GM23248 (cell line): ENCODE results near the gene KRTAP7-1. TPM values are rescaled to one million over a fixed set of nuclear protein-coding genes. Genes with fewer than 3 reads are reported as not detected.

Experiments used
- DNase-seq: peaks from one replicate; pipeline ENCODE4 v3.0.0-alpha.2; 2015
- H2AFZ ChIP-seq: fragments of 200-600 bp; sonication (generic); 2 replicates; pipeline ENCODE4 v1.6.1; 2016; ENCODE audit warnings: antibody characterized with exemption
- H3F3A ChIP-seq: fragments of 200-600 bp; sonication (generic); 2 replicates; pipeline ENCODE4 v1.6.1; 2016; ENCODE audit warnings: mild to moderate bottlenecking, antibody characterized with exemption, mixed run types; ENCODE audit not compliant: insufficient read depth
- H3K27ac ChIP-seq: fragments of 200-600 bp; sonication (generic); 2 replicates; pipeline ENCODE4 v1.5.1; 2016; ENCODE audit warnings: mild to moderate bottlenecking
- H3K27me3 ChIP-seq: fragments of 200-600 bp; sonication (generic); replicated peaks from 2 replicates; pipeline ENCODE4 v1.6.1; 2016; ENCODE audit warnings: mild to moderate bottlenecking; ENCODE audit not compliant: insufficient read depth
- H3K36me3 ChIP-seq: fragments of 200-600 bp; sonication (generic); 2 replicates; pipeline ENCODE4 v1.6.1; 2016; ENCODE audit warnings: low read depth, mild to moderate bottlenecking
- H3K4me1 ChIP-seq: fragments of 200-600 bp; sonication (generic); 2 replicates; pipeline ENCODE4 v1.6.1; 2016; ENCODE audit warnings: mild to moderate bottlenecking; ENCODE audit not compliant: insufficient read depth
- H3K4me2 ChIP-seq: fragments of 200-600 bp; sonication (generic); one replicate; pipeline ENCODE4 v1.6.1; 2016; ENCODE audit warnings: mild to moderate bottlenecking; ENCODE audit not compliant: unreplicated experiment
- H3K4me3 ChIP-seq: fragments of 200-600 bp; sonication (generic); 2 replicates; pipeline ENCODE4 v1.5.1; 2016; ENCODE audit warnings: mild to moderate bottlenecking
- H3K79me2 ChIP-seq: fragments of 200-600 bp; sonication (generic); 2 replicates; pipeline ENCODE4 v1.6.1; 2016; ENCODE audit warnings: mild to moderate bottlenecking; ENCODE audit not compliant: insufficient read depth
- H3K9ac ChIP-seq: fragments of 200-600 bp; sonication (generic); 2 replicates; pipeline ENCODE4 v1.6.1; 2016; ENCODE audit warnings: mild to moderate bottlenecking
- H3K9me2 ChIP-seq: fragments of 200-600 bp; sonication (generic); 2 replicates; pipeline ENCODE4 v1.6.1; 2016; ENCODE audit warnings: mixed run types, mild to moderate bottlenecking, moderate library complexity; ENCODE audit not compliant: insufficient read depth
- H3K9me3 ChIP-seq: fragments of 200-600 bp; sonication (generic); one replicate; pipeline ENCODE4 v1.6.1; 2017; ENCODE audit warnings: low read depth
- H4K20me1 ChIP-seq: fragments of 200-600 bp; sonication (generic); 2 replicates; pipeline ENCODE4 v1.6.0; 2016; ENCODE audit not compliant: insufficient read depth
- EZH2 ChIP-seq: fragments of 200-600 bp; sonication (generic); IDR thresholded peaks from 2 replicates; pipeline ENCODE4 v1.6.1; 2018; ENCODE audit warnings: antibody characterized with exemption, mild to moderate bottlenecking; ENCODE audit not compliant: insufficient read depth, poor library complexity, severe bottlenecking
- EZH2phosphoT487 ChIP-seq: fragments of 200-600 bp; sonication (generic); IDR thresholded peaks from 2 replicates; pipeline ENCODE4 v1.6.1; 2018; ENCODE audit warnings: antibody characterized with exemption, moderate library complexity, mild to moderate bottlenecking, low read depth; ENCODE audit not compliant: insufficient read depth
- WGBS, 2 experiments: methylation state at CpG; one replicate each; pipeline ENCODE4 v1.1.6; 2015 to 2017; ENCODE audit warnings: low lambda C conversion rate in 2 of 2, low coverage in 1 of 2; ENCODE audit errors: missing lambda C conversion rate in 2 of 2; 5-methylcytosine and 5-hydroxymethylcytosine counted together
- in situ Hi-C: fragments of 300-500 bp; cut with MboI; formaldehyde crosslinking; loops from 2 replicates; pipeline ENCODE4 v1.15.0; 2020
- polyA plus RNA-seq: library from polyadenylated mRNA; unstranded; fragments of >200 nt; fragmentation: Nextera tagmentation; extraction: Ambion mirVana; gene quantifications from 2 replicates; pipeline ENCODE4 v1.2.1, GENCODE V29; 2016
- total RNA-seq: library from RNA; depleted of rRNA; stranded (reverse); fragments of >200 nt; shearing (Covaris generic); gene quantifications from 2 replicates; pipeline ENCODE4 v1.2.3, GENCODE V29; 2014; rRNA removed

KRTAP7-1 gene
- total RNA-seq (not detected in 2 replicates), polyA plus RNA-seq (not detected in 2 replicates)

- Histone ChIP-seq H2AFZ (no peak within 1 kb of the TSS), H4K20me1 (no peaks in the 10 kb centered on the region), H3K9ac (no peak within 1 kb of the TSS), H3K4me2 (no peak within 1 kb of the TSS), H3K9me2 (no peaks in the 10 kb centered on the region), H3K27me3 (no peaks in the 10 kb centered on the region), H3K36me3 (no peaks in the 10 kb centered on the region), H3K79me2 (no peaks in the 10 kb centered on the region), H3K4me3 (no peak within 1 kb of the TSS), H3K4me1 (no peaks in the 10 kb centered on the region), H3F3A (no peaks in the 10 kb centered on the region), H3K27ac (no peak within 1 kb of the TSS), H3K9me3 (no peaks in the 10 kb centered on the region)
- TF ChIP-seq EZH2 (no peak), EZH2phosphoT487 (no peak)
- DNase-seq, result no peak
- in situ Hi-C loops, result no loop called here
- 12 to 24% methylated on average over 4 of the region's 4 CpGs for WGBS, 2 experiments
These were observed at the start of gene KRTAP7-1 for GRCh38 chr21:30829659-30830058. TSS of gene KRTAP7-1 (minus strand) at chr21:30829759. CDS start at chr21:30829698, 61 bp downstream.

GRCh38 chr21:30874526-30874925 is 45.0 kb upstream of the KRTAP7-1 start:
- H3K79me2 ChIP-seq, result no peaks in the 10 kb centered on the region
- in situ Hi-C loops, result no loop called here
- no peaks in the 10 kb centered on the region for H3K4me1 ChIP-seq
- no peaks in the 10 kb centered on the region for H3F3A ChIP-seq
- no peaks in the 10 kb centered on the region for H3K27me3 ChIP-seq
- H3K36me3 ChIP-seq, result no peaks in the 10 kb centered on the region
- no peak overlapping the region for H3K4me3 ChIP-seq
- DNase-seq, result no peak
- no peak overlapping the region for H3K27ac ChIP-seq
- no peaks in the 10 kb centered on the region for H3K9me3 ChIP-seq
- 24 to 30% methylated on average over 2 of the region's 2 CpGs for WGBS, 2 experiments
- no peak overlapping the region for H3K4me2 ChIP-seq
- no peak overlapping the region for H2AFZ ChIP-seq
- no peaks in the 10 kb centered on the region for H4K20me1 ChIP-seq
- no peak overlapping the region for H3K9ac ChIP-seq
- TF ChIP-seq EZH2 (no peak), EZH2phosphoT487 (no peak)
- no peaks in the 10 kb centered on the region for H3K9me2 ChIP-seq

- H3K9me2 ChIP-seq, result no peaks in the 10 kb centered on the region
- H3K4me2 ChIP-seq, result no peak overlapping the region
- no peaks in the 10 kb centered on the region for H3K4me1 ChIP-seq
- no peak for DNase-seq
- TF ChIP-seq EZH2 (no peak), EZH2phosphoT487 (no peak)
- no peaks in the 10 kb centered on the region for H3K9me3 ChIP-seq
- in situ Hi-C loops, result no loop called here
- H3K27me3 ChIP-seq, result no peaks in the 10 kb centered on the region
- H3K36me3 ChIP-seq, result no peaks in the 10 kb centered on the region
- no peak overlapping the region for H3K27ac ChIP-seq
- no peak overlapping the region for H3K9ac ChIP-seq
- no peak overlapping the region for H2AFZ ChIP-seq
- no peaks in the 10 kb centered on the region for H4K20me1 ChIP-seq
- H3K4me3 ChIP-seq, result no peak overlapping the region
- H3F3A ChIP-seq, result no peaks in the 10 kb centered on the region
- WGBS, 2 experiments, result 22 to 28% methylated on average over 9 of the region's 9 CpGs
- no peaks in the 10 kb centered on the region for H3K79me2 ChIP-seq
These were observed 18.3 kb upstream of the KRTAP7-1 start for GRCh38 chr21:30847627-30848500.

- Histone ChIP-seq H3K4me2 (no peak overlapping the region), H3K4me3 (no peak overlapping the region), H4K20me1 (no peaks in the 10 kb centered on the region), H3K4me1 (no peaks in the 10 kb centered on the region), H3K79me2 (no peaks in the 10 kb centered on the region), H3K27ac (no peak overlapping the region), H3K27me3 (no peaks in the 10 kb centered on the region), H3K9me3 (no peaks in the 10 kb centered on the region), H3K9me2 (no peaks in the 10 kb centered on the region), H3K9ac (no peak overlapping the region), H3K36me3 (no peaks in the 10 kb centered on the region), H3F3A (no peaks in the 10 kb centered on the region), H2AFZ (no peak overlapping the region)
- no peak for DNase-seq
- in situ Hi-C loops, result no loop called here
- TF ChIP-seq EZH2 (no peak), EZH2phosphoT487 (no peak)
These were observed 13.4 kb upstream of the KRTAP7-1 start for GRCh38 chr21:30842990-30843389.
